H1 (cell line): ENCODE measurements around the gene GLTP. TPM values are rescaled to one million over a fixed set of nuclear protein-coding genes. Genes with fewer than 3 reads are reported as not detected.

Source experiments
- CTCF ChIA-PET: fragments of 300-600 bp; sonication (Branson Sonifier 250); formaldehyde crosslinking; loops from one replicate; lab custom pipeline; 2021; ENCODE audit not compliant: partially characterized antibody; lab: Charles Lee
- POLR2A ChIA-PET: fragments of 300-600 bp; sonication (Branson Sonifier 250); formaldehyde crosslinking; loops from one replicate; lab custom pipeline; 2021; ENCODE audit warnings: inconsistent platforms; ENCODE audit not compliant: partially characterized antibody; lab: Charles Lee
- DNase-seq, 2 experiments: peaks; one replicate each; pipeline versions ENCODE4 v3.0.0 to v3.0.0-alpha.2; 2010 to 2022; ENCODE audit warnings: low spot score in 2 of 2, low read depth in 1 of 2, mixed read lengths in 1 of 2
- FAIRE-seq: peaks from 2 replicates; lab custom pipeline; 2011; peaks lifted over from hg19 to GRCh38; lab: Jason Lieb, UNC
- H2AFZ ChIP-seq: 2 replicates; pipeline ENCODE4 v1.8.1; 2012; ENCODE audit warnings: low read length, inconsistent platforms
- H2AK5ac ChIP-seq: 2 replicates; pipeline ENCODE4 v1.6.1; 2013; ENCODE audit warnings: low read depth, low read length
- H2BK120ac ChIP-seq: replicated peaks from 2 replicates; pipeline ENCODE3; 2013; ENCODE audit warnings: low read depth, low read length, inconsistent platforms
- H2BK12ac ChIP-seq: 2 replicates; pipeline ENCODE4 v1.6.1; 2013; ENCODE audit warnings: low read depth, low read length
- H2BK15ac ChIP-seq: 2 replicates; pipeline ENCODE4 v1.6.1; 2013; ENCODE audit warnings: low read length
- H2BK20ac ChIP-seq: 2 replicates; pipeline ENCODE4 v1.6.1; 2013; ENCODE audit warnings: low read length
- H2BK5ac ChIP-seq: 2 replicates; pipeline ENCODE4 v1.6.1; 2013; ENCODE audit warnings: low read depth, low read length
- H3K14ac ChIP-seq: 2 replicates; pipeline ENCODE4 v1.6.1; 2013; ENCODE audit warnings: inconsistent platforms; ENCODE audit not compliant: insufficient read length
- H3K18ac ChIP-seq: 2 replicates; pipeline ENCODE4 v1.6.1; 2013; ENCODE audit warnings: low read length; ENCODE audit errors: extremely low read depth
- H3K23ac ChIP-seq: 2 replicates; pipeline ENCODE4 v1.6.1; 2013; ENCODE audit warnings: inconsistent platforms; ENCODE audit not compliant: insufficient read length
- H3K23me2 ChIP-seq: 2 replicates; pipeline ENCODE4 v1.6.1; 2013; ENCODE audit warnings: low read depth, low read length
- H3K27ac ChIP-seq: 2 replicates; pipeline ENCODE4 v1.6.1; 2011; ENCODE audit warnings: low read depth, low read length, inconsistent platforms
- H3K27me3 ChIP-seq, 4 experiments: replicated peaks in 1 of 4; 1 replicate in 1 of 4; 2 replicates in 3 of 4; pipeline versions ENCODE4 v1.6.1 to v1.8.1; 2011 to 2013; ENCODE audit warnings: low read length in 3 of 4, mild to moderate bottlenecking in 3 of 4, inconsistent platforms in 2 of 4, mixed read lengths in 2 of 4, moderate library complexity in 1 of 4; ENCODE audit not compliant: control insufficient read depth in 3 of 4, insufficient read depth in 3 of 4; ENCODE audit errors: extremely low read depth in 1 of 4
- H3K36me3 ChIP-seq, 4 experiments: 2 replicates each; pipeline versions ENCODE4 v1.6.1 to v1.8.1; 2011 to 2013; ENCODE audit warnings: mild to moderate bottlenecking in 4 of 4, low read length in 3 of 4, moderate library complexity in 2 of 4, control low read depth in 1 of 4, inconsistent platforms in 1 of 4; ENCODE audit not compliant: insufficient read depth in 4 of 4, control insufficient read depth in 2 of 4
- H3K4ac ChIP-seq: replicated peaks from 2 replicates; pipeline ENCODE3; 2013; ENCODE audit warnings: low read length, low read depth, mixed read lengths, inconsistent platforms; ENCODE audit not compliant: insufficient read length
- H3K4me1 ChIP-seq, 4 experiments: replicated peaks in 1 of 4; 1 replicate in 1 of 4; 2 replicates in 3 of 4; pipeline versions ENCODE4 v1.6.1 to v1.8.1; 2011 to 2013; ENCODE audit warnings: low read length in 3 of 4, inconsistent platforms in 2 of 4, mixed read lengths in 1 of 4; ENCODE audit not compliant: insufficient read depth in 4 of 4, control insufficient read depth in 3 of 4
- H3K4me2 ChIP-seq, 2 experiments: 2 replicates each; pipeline versions ENCODE4 v1.6.1 to v1.8.1; 2011 to 2013; ENCODE audit warnings: low read depth in 2 of 2, low read length in 2 of 2, control low read depth in 1 of 2, inconsistent platforms in 1 of 2, mild to moderate bottlenecking in 1 of 2; ENCODE audit not compliant: insufficient read depth in 1 of 2
- H3K4me3 ChIP-seq, 4 experiments: fragments of 200-600, 300-600 bp in 1 of 4; sonication (generic), shearing (Covaris generic), sonication (Bioruptor Twin) in 1 of 4; 2 replicates each; pipeline versions ENCODE4 v1.5.1 to v1.8.1; 2011 to 2016; ENCODE audit warnings: low read length in 4 of 4, low read depth in 3 of 4, control low read depth in 2 of 4, inconsistent platforms in 2 of 4, mild to moderate bottlenecking in 2 of 4, mixed read lengths in 1 of 4, moderate library complexity in 1 of 4; ENCODE audit not compliant: insufficient read depth in 2 of 4; ENCODE audit errors: extremely low read depth in 1 of 4
- H3K56ac ChIP-seq: replicated peaks from 2 replicates; pipeline ENCODE3; 2013; ENCODE audit warnings: low read depth, mild to moderate bottlenecking, mixed read lengths, low read length, inconsistent platforms; ENCODE audit not compliant: insufficient read length
- H3K79me1 ChIP-seq: 2 replicates; pipeline ENCODE4 v1.6.1; 2013; ENCODE audit warnings: low read depth, low read length, control low read depth
- H3K79me2 ChIP-seq, 2 experiments: 2 replicates each; pipeline versions ENCODE4 v1.6.1 to v1.8.1; 2012 to 2013; ENCODE audit warnings: low read length in 2 of 2, mild to moderate bottlenecking in 2 of 2, inconsistent platforms in 1 of 2; ENCODE audit not compliant: insufficient read depth in 2 of 2, control insufficient read depth in 1 of 2
- H3K9ac ChIP-seq, 4 experiments: replicated peaks in 1 of 4; 1 replicate in 1 of 4; 2 replicates in 3 of 4; pipeline versions ENCODE4 v1.6.1 to v1.8.1; 2011 to 2013; ENCODE audit warnings: low read depth in 3 of 4, low read length in 3 of 4, control low read depth in 2 of 4, mild to moderate bottlenecking in 2 of 4, moderate library complexity in 2 of 4, inconsistent platforms in 1 of 4; ENCODE audit errors: extremely low read depth in 1 of 4
- H3K9me3 ChIP-seq, 2 experiments: 2 replicates each; pipeline versions ENCODE4 v1.6.1 to v1.8.1; 2012 to 2013; ENCODE audit warnings: mild to moderate bottlenecking in 2 of 2, moderate library complexity in 2 of 2, control low read depth in 1 of 2, inconsistent platforms in 1 of 2, low read depth in 1 of 2, low read length in 1 of 2, mixed read lengths in 1 of 2; ENCODE audit not compliant: insufficient read depth in 2 of 2
- H4K20me1 ChIP-seq, 2 experiments: replicated peaks in 1 of 2; 2 replicates each; pipeline versions ENCODE3 to v1.8.1; 2011 to 2013; ENCODE audit warnings: inconsistent platforms in 2 of 2, low read length in 2 of 2, mild to moderate bottlenecking in 1 of 2; ENCODE audit not compliant: insufficient read depth in 2 of 2, control insufficient read depth in 1 of 2
- H4K5ac ChIP-seq: 2 replicates; pipeline ENCODE4 v1.6.1; 2013; ENCODE audit warnings: low read length, low read depth, mixed read lengths, inconsistent platforms; ENCODE audit not compliant: insufficient read length
- H4K8ac ChIP-seq: 2 replicates; pipeline ENCODE4 v1.8.0; 2013; ENCODE audit warnings: mild to moderate bottlenecking, moderate library complexity, low read length, inconsistent platforms; ENCODE audit not compliant: insufficient read depth; ENCODE audit errors: extremely low read depth
- H4K91ac ChIP-seq: replicated peaks from 2 replicates; pipeline ENCODE3; 2013; ENCODE audit warnings: low read length, mixed read lengths, inconsistent platforms; ENCODE audit not compliant: insufficient read length
- BCL11A ChIP-seq, 2 experiments: IDR thresholded peaks; one replicate each; pipeline ENCODE4 v1.6.1; 2011; ENCODE audit warnings: low read depth in 2 of 2, low read length in 2 of 2, mild to moderate bottlenecking in 2 of 2
- CBX5 ChIP-seq: fragments of 300-800, 300-1000 bp; sonication (generic); IDR thresholded peaks from 2 replicates; pipeline ENCODE4 v1.7.1; 2016; ENCODE audit warnings: antibody characterized with exemption, low read length, low read depth
- EGR1 ChIP-seq: IDR thresholded peaks from 2 replicates; pipeline ENCODE4 v1.6.1; 2011; ENCODE audit warnings: low read depth, low read length, borderline replicate concordance
- KDM4A ChIP-seq: IDR thresholded peaks from one replicate; pipeline ENCODE4 v1.7.1; 2012; ENCODE audit warnings: low read depth, mild to moderate bottlenecking, moderate library complexity, low read length, inconsistent platforms; ENCODE audit not compliant: severe bottlenecking
- NANOG ChIP-seq: IDR thresholded peaks from 2 replicates; pipeline ENCODE4 v1.6.1; 2011; ENCODE audit warnings: low read length, low read depth, mild to moderate bottlenecking, inconsistent platforms; ENCODE audit not compliant: insufficient read depth, poor library complexity, severe bottlenecking
- NRF1 ChIP-seq: IDR thresholded peaks from 2 replicates; pipeline ENCODE4 v1.6.1; 2011; ENCODE audit warnings: mild to moderate bottlenecking, low read depth, low read length, improper control_type of control experiment
- RBBP5 ChIP-seq: IDR thresholded peaks from 2 replicates; pipeline ENCODE4 v1.7.1; 2012; ENCODE audit warnings: low read depth, mild to moderate bottlenecking, inconsistent platforms, low read length, moderate library complexity, borderline replicate concordance
- RFX5 ChIP-seq: IDR thresholded peaks from 2 replicates; pipeline ENCODE4 v1.6.1; 2011; ENCODE audit warnings: low read depth, low read length, improper control_type of control experiment, borderline replicate concordance
- TAF7 ChIP-seq: optimal IDR thresholded peaks from 2 replicates; pipeline ENCODE3; 2011; ENCODE audit warnings: low read depth, mild to moderate bottlenecking, inconsistent platforms, low read length, moderate library complexity, borderline replicate concordance
- YY1 ChIP-seq: IDR thresholded peaks from 2 replicates; pipeline ENCODE4 v1.6.1; 2011; ENCODE audit warnings: low read depth, mild to moderate bottlenecking, low read length
- WGBS, 2 experiments: shearing (Covaris generic) in 1 of 2; methylation state at CpG; one replicate each; pipeline versions ENCODE4 v1.1.6 to v1.1.7; 2013 to 2015; ENCODE audit warnings: low lambda C conversion rate in 2 of 2, mixed read lengths in 2 of 2, inconsistent platforms in 1 of 2, low coverage in 1 of 2, missing lambda C conversion rate in 1 of 2; ENCODE audit not compliant: insufficient replicate concordance in 2 of 2, insufficient coverage in 1 of 2, insufficient read length in 1 of 2; ENCODE audit errors: extremely low coverage in 1 of 2, missing lambda C conversion rate in 1 of 2; 5-methylcytosine and 5-hydroxymethylcytosine counted together
- polyA plus RNA-seq, 7 experiments: library from polyadenylated mRNA; depleted of rRNA in 3 of 7; stranded (reverse) in 5 of 7; unstranded in 2 of 7; fragments of >200 nt in 5 of 7; fragments of 200-250 nt in 2 of 7; gene quantifications; 1 replicate in 5 of 7; 2 replicates in 1 of 7; 4 replicates in 1 of 7; pipeline versions ENCODE4 v1.2.1 to v1.2.3, GENCODE V29; 2011 to 2013; ENCODE audit warnings: missing spikeins in 2 of 7, mixed read lengths in 2 of 7
- total RNA-seq: library from RNA; stranded (reverse); fragmentation: NEBNext Ultra II Directional; extraction: Animal tissue kit (Norgen Biotek cat#: 25700); gene quantifications from 2 replicates; pipeline ENCODE4 v1.2.1, GENCODE V29; 2021
- TF ChIP-seq, protein P1 (sequence below): IDR thresholded peaks from 2 replicates; pipeline ENCODE4 v1.6.1; 2012; ENCODE audit warnings: inconsistent platforms

The GLTP gene
- total and polyA plus RNA-seq, 2 of the 8 experiments (the other 6 are each of a cell fraction or from before 2014, with no cell fraction given), result 9.8 to 26.1 TPM

GRCh38 chr12:109888179-109889020 lies 8.1 kb upstream of the GLTP start:
- H3K56ac ChIP-seq, result no peak overlapping the region
- H3K23me2 ChIP-seq, result no peaks in the 10 kb centered on the region
- H4K20me1 ChIP-seq, result no peaks in the 10 kb centered on the region
- H3K4ac ChIP-seq, result no peak overlapping the region
- no peak overlapping the region for H2AFZ ChIP-seq
- no peak overlapping the region for H3K4me3 ChIP-seq
- DNase-seq, result no peak
- no peaks in the 10 kb centered on the region for H3K79me1 ChIP-seq
- H3K79me2 ChIP-seq, result no peaks in the 10 kb centered on the region
- POLR2A ChIA-PET, result interaction anchor here (1.2 kb wide), 1 partner anchor 17 kb away, joined by 3 read pairs; no protein-coding TSS in a partner anchor
- CTCF ChIA-PET, result interaction anchor here (0.7 to 1.8 kb wide), 9 partner anchors 15 to 123 kb away, joined by 3 to 7 read pairs (median 3); no protein-coding TSS in a partner anchor
- no peak overlapping the region for H3K14ac ChIP-seq
- no peak overlapping the region for H4K91ac ChIP-seq
- H2BK5ac ChIP-seq, result no peak overlapping the region
- H3K27me3 ChIP-seq, result peaks cover 0 to 5% (median 3%) of the 10 kb centered on the region in 4 experiments; a peak in 4 of 7 replicates
- H4K8ac ChIP-seq, result no peak overlapping the region
- no peak overlapping the region for H3K4me2 ChIP-seq
- no peak overlapping the region for H2BK120ac ChIP-seq
- no peak overlapping the region for H2AK5ac ChIP-seq
- H2BK12ac ChIP-seq, result no peak overlapping the region
- H3K18ac ChIP-seq, result no peak overlapping the region
- no peak for FAIRE-seq
- no peak overlapping the region for H2BK15ac ChIP-seq
- H3K23ac ChIP-seq, result no peak overlapping the region
- WGBS, 2 experiments, result 90% methylated on average over 12 of the region's 12 CpGs; no CpG with 5 or more reads in 1 of the 2 experiments
- H3K27ac ChIP-seq, result no peak overlapping the region
- no peaks in the 10 kb centered on the region for H3K36me3 ChIP-seq
- H3K9me3 ChIP-seq, result no peaks in the 10 kb centered on the region
- peaks cover 0 to 4% (median 0%) of the 10 kb centered on the region in 4 experiments; a peak in 1 of 7 replicates for H3K4me1 ChIP-seq
- no peak overlapping the region for H4K5ac ChIP-seq
- H3K9ac ChIP-seq, result no peak overlapping the region
- H2BK20ac ChIP-seq, result no peak overlapping the region
- TF ChIP-seq YY1 (no peak), TAF7 (no peak), NANOG (no peak), NRF1 (no peak), EGR1 (no peak), CBX5 (no peak), RFX5 (no peak), KDM4A (no peak), BCL11A (IDR thresholded peaks at IDR 0.05; ENCODE audit: low read depth in 2 of 2, low read length in 2 of 2) (no peak), RBBP5 (no peak)
- TF ChIP-seq, protein P1, sequence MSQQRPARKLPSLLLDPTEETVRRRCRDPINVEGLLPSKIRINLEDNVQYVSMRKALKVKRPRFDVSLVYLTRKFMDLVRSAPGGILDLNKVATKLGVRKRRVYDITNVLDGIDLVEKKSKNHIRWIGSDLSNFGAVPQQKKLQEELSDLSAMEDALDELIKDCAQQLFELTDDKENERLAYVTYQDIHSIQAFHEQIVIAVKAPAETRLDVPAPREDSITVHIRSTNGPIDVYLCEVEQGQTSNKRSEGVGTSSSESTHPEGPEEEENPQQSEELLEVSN, result no peak
